K562 (cell line): ENCODE results near the gene IMMP2L. TPM values are rescaled to one million over a fixed set of nuclear protein-coding genes. Genes with fewer than 3 reads are reported as not detected.

Source experiments
- CSDE1 ChIP-seq, 2 experiments: fragments of 450-650 bp; IDR thresholded peaks; 2 replicates each; pipeline ENCODE4 v1.6.1; 2016; ENCODE audit warnings: mild to moderate bottlenecking in 1 of 2
- E2F8 ChIP-seq: fragments of 450-650 bp; IDR thresholded peaks from 2 replicates; pipeline ENCODE4 v1.7.1; 2018; ENCODE audit warnings: mild to moderate bottlenecking, low read depth; ENCODE audit not compliant: partially characterized antibody
- RBM34 ChIP-seq: fragments of 200-400 bp; formaldehyde crosslinking; IDR thresholded peaks from 2 replicates; pipeline ENCODE4 v1.6.1; 2018; ENCODE audit warnings: low read length, borderline replicate concordance; ENCODE audit not compliant: insufficient read depth
- polyA plus RNA-seq, 8 experiments: library from polyadenylated mRNA; depleted of rRNA in 4 of 8; stranded (reverse) in 5 of 8; unstranded in 3 of 8; fragments of >200 nt; fragmentation: Nextera tagmentation in 2 of 8; fragmentation: Illumina TruSeq in 1 of 8; extraction: Ambion mirVana in 2 of 8; extraction: Trizol in 1 of 8; gene quantifications; 2 replicates each; pipeline versions ENCODE4 v1.2.1 to v1.2.3, GENCODE V29; 2011 to 2014; ENCODE audit warnings: inconsistent platforms in 1 of 8, missing spikeins in 1 of 8
- total RNA-seq, 7 experiments: library from RNA; depleted of rRNA in 6 of 7; stranded (reverse); fragments of >200 nt in 6 of 7; fragmentation: Illumina TruSeq in 2 of 7; extraction: Trizol in 2 of 7; gene quantifications; 2 replicates each; pipeline versions ENCODE4 v1.2.1 to v1.2.3, GENCODE V29; 2011 to 2021; ENCODE audit warnings: low replicate concordance in 1 of 7
- TF ChIP-seq, protein P1 (sequence below), 2 experiments: fragments of 150-350 bp in 1 of 2; IDR thresholded peaks; 2 replicates each; pipeline ENCODE4 v1.6.1; 2012 to 2016; ENCODE audit warnings: low read depth in 2 of 2, low read length in 2 of 2, mild to moderate bottlenecking in 1 of 2, moderate library complexity in 1 of 2
- TF ChIP-seq, protein P2 (sequence below): fragments of 450-650 bp; formaldehyde crosslinking; IDR thresholded peaks from 2 replicates; pipeline ENCODE4 v1.4.0; 2022; ENCODE audit warnings: missing genetic modification characterization
- TF ChIP-seq, protein P3 (sequence below), 2 experiments: fragments of 450-650 bp in 1 of 2; sonication (generic) in 1 of 2; formaldehyde crosslinking in 1 of 2; IDR thresholded peaks in 1 of 2; conservative IDR thresholded peaks in 1 of 2; 2 replicates each; pipeline versions ENCODE4 v1.6.1 to v1.8.1; 2016 to 2023; ENCODE audit warnings: mild to moderate bottlenecking in 2 of 2, moderate library complexity in 2 of 2, inconsistent platforms in 1 of 2, missing genetic modification reagents in 1 of 2

IMMP2L gene
- total and polyA plus RNA-seq, 9 of the 15 experiments (the other 6 are each of a cell fraction or from before 2014, with no cell fraction given): 29.7 to 116 (median 53.0) TPM

- TF ChIP-seq, protein P1, sequence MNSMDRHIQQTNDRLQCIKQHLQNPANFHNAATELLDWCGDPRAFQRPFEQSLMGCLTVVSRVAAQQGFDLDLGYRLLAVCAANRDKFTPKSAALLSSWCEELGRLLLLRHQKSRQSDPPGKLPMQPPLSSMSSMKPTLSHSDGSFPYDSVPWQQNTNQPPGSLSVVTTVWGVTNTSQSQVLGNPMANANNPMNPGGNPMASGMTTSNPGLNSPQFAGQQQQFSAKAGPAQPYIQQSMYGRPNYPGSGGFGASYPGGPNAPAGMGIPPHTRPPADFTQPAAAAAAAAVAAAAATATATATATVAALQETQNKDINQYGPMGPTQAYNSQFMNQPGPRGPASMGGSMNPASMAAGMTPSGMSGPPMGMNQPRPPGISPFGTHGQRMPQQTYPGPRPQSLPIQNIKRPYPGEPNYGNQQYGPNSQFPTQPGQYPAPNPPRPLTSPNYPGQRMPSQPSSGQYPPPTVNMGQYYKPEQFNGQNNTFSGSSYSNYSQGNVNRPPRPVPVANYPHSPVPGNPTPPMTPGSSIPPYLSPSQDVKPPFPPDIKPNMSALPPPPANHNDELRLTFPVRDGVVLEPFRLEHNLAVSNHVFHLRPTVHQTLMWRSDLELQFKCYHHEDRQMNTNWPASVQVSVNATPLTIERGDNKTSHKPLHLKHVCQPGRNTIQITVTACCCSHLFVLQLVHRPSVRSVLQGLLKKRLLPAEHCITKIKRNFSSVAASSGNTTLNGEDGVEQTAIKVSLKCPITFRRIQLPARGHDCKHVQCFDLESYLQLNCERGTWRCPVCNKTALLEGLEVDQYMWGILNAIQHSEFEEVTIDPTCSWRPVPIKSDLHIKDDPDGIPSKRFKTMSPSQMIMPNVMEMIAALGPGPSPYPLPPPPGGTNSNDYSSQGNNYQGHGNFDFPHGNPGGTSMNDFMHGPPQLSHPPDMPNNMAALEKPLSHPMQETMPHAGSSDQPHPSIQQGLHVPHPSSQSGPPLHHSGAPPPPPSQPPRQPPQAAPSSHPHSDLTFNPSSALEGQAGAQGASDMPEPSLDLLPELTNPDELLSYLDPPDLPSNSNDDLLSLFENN (IDR thresholded peaks at IDR 0.05; ENCODE audit: low read depth in 2 of 2, low read length in 2 of 2): peak in 1 of 2 experiments; percentile 78; a peak in 1 of 4 replicates
- TF ChIP-seq, protein P2, sequence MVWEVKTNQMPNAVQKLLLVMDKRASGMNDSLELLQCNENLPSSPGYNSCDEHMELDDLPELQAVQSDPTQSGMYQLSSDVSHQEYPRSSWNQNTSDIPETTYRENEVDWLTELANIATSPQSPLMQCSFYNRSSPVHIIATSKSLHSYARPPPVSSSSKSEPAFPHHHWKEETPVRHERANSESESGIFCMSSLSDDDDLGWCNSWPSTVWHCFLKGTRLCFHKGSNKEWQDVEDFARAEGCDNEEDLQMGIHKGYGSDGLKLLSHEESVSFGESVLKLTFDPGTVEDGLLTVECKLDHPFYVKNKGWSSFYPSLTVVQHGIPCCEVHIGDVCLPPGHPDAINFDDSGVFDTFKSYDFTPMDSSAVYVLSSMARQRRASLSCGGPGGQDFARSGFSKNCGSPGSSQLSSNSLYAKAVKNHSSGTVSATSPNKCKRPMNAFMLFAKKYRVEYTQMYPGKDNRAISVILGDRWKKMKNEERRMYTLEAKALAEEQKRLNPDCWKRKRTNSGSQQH: no peak
- TF ChIP-seq RBM34 (no peak), CSDE1 (IDR thresholded peaks at IDR 0.05) (no peak), E2F8 (no peak)
- TF ChIP-seq, protein P3, sequence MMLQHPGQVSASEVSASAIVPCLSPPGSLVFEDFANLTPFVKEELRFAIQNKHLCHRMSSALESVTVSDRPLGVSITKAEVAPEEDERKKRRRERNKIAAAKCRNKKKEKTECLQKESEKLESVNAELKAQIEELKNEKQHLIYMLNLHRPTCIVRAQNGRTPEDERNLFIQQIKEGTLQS (IDR thresholded peaks at IDR 0.05): peak; percentile 74
- TF ChIP-seq, protein P3 (CRISPR knock-in tag; conservative IDR thresholded peaks at IDR 0.05): 0 out of 2 replicates have a peak, but pooled peaks have one; percentile 42
Measured at GRCh38 chr7:110994028-110994967, 568.0 kb downstream of the IMMP2L start (continued).
